GM12878 (cell line): ENCODE data around the gene BTBD9. TPM values are rescaled to one million over a fixed set of nuclear protein-coding genes. Genes with fewer than 3 reads are reported as not detected.

Experiments used
- ATAC-seq: fragments of 200-7000 bp; cut with Tn5 transposase; 3 replicates; pipeline ENCODE4 v1.9.1; 2020; ENCODE audit warnings: mild to moderate bottlenecking, moderate library complexity
- BruUV-seq: library from RNA; stranded (reverse); fragments of 400-500 nt; replicated peaks from 2 replicates; lab custom pipeline; 2021; lab: Mats Ljungman, UMichigan
- CTCF ChIA-PET: fragments of 300-600 bp; sonication (Branson Sonifier 250); formaldehyde crosslinking; extraction: SDS; loops from one replicate; lab custom pipeline; 2021; ENCODE audit warnings: inconsistent platforms; lab: Yijun Ruan, JAX
- POLR2A ChIA-PET: fragments of 350-600 bp; formaldehyde crosslinking; extraction: SDS; loops from one replicate; lab custom pipeline; 2021; ENCODE audit warnings: inconsistent platforms; lab: Charles Lee
- RAD21 ChIA-PET: fragments of 300-600 bp; sonication (Branson Sonifier 250); formaldehyde crosslinking; loops from one replicate; lab custom pipeline; 2023; ENCODE audit warnings: antibody characterized with exemption; ENCODE audit not compliant: unreplicated experiment; lab: Charles Lee
- SMC1A ChIA-PET: fragments of 300-600 bp; sonication (Branson Sonifier 250); formaldehyde crosslinking; loops from one replicate; lab custom pipeline; 2023; ENCODE audit not compliant: unreplicated experiment, uncharacterized antibody; lab: Charles Lee
- DNase-seq: peaks from one replicate; pipeline ENCODE4 v3.0.0-alpha.2; 2011; ENCODE audit warnings: low read depth, low spot score
- FAIRE-seq: peaks from 3 replicates; lab custom pipeline; 2011; peaks lifted over from hg19 to GRCh38; lab: Jason Lieb, UNC
- H2AFZ ChIP-seq: 2 replicates; pipeline ENCODE4 v1.6.0; 2011; ENCODE audit warnings: low read depth, low read length, control low read depth; ENCODE audit not compliant: control insufficient read depth
- H3K27ac ChIP-seq: 2 replicates; pipeline ENCODE4 v1.5.1; 2011; ENCODE audit warnings: control low read depth; ENCODE audit not compliant: control insufficient read depth, insufficient read depth
- H3K27me3 ChIP-seq, 2 experiments: replicated peaks in 1 of 2; 2 replicates each; pipeline versions ENCODE4 v1.6.0 to v1.6.1; 2011; ENCODE audit warnings: low read length in 1 of 2; ENCODE audit not compliant: control insufficient read depth in 2 of 2, insufficient read depth in 2 of 2
- H3K36me3 ChIP-seq, 2 experiments: 2 replicates each; pipeline ENCODE4 v1.5.1; 2011; ENCODE audit warnings: low read length in 1 of 2; ENCODE audit not compliant: control insufficient read depth in 2 of 2, insufficient read depth in 2 of 2
- H3K4me1 ChIP-seq: 2 replicates; pipeline ENCODE4 v1.6.1; 2011; ENCODE audit warnings: mild to moderate bottlenecking, low read length, moderate library complexity, mixed read lengths; ENCODE audit not compliant: control insufficient read depth, insufficient read depth
- H3K4me2 ChIP-seq: 2 replicates; pipeline ENCODE4 v1.6.0; 2011; ENCODE audit warnings: control low read depth; ENCODE audit not compliant: control insufficient read depth, insufficient read depth
- H3K4me3 ChIP-seq: fragments of 200-600 bp; sonication (generic); 2 replicates; pipeline ENCODE4 v1.5.1; 2016
- H3K79me2 ChIP-seq: 2 replicates; pipeline ENCODE4 v1.6.0; 2011; ENCODE audit warnings: low read length; ENCODE audit not compliant: control insufficient read depth, insufficient read depth
- H3K9ac ChIP-seq: 2 replicates; pipeline ENCODE4 v1.8.0; 2011; ENCODE audit warnings: low read length, control low read depth, mixed read lengths; ENCODE audit not compliant: control insufficient read depth, insufficient read depth
- H3K9me3 ChIP-seq: replicated peaks from 3 replicates; pipeline ENCODE4 v1.5.1; 2011; ENCODE audit warnings: mild to moderate bottlenecking, low read length; ENCODE audit not compliant: control insufficient read depth, insufficient read depth
- H4K20me1 ChIP-seq: 2 replicates; pipeline ENCODE4 v1.6.0; 2011; ENCODE audit not compliant: control insufficient read depth, insufficient read depth
- CEBPZ ChIP-seq: fragments of 150-350 bp; IDR thresholded peaks from 2 replicates; pipeline ENCODE4 v1.6.1; 2016; ENCODE audit warnings: low read depth, low read length
- EGR1 ChIP-seq, 2 experiments: IDR thresholded peaks; 1 replicate in 1 of 2; 2 replicates in 1 of 2; pipeline ENCODE4 v1.6.1; 2011 to 2012; ENCODE audit warnings: low read depth in 2 of 2, low read length in 2 of 2, borderline replicate concordance in 1 of 2, mild to moderate bottlenecking in 1 of 2, moderate library complexity in 1 of 2
- FOXK2 ChIP-seq: fragments of 450-650 bp; IDR thresholded peaks from 2 replicates; pipeline ENCODE4 v1.6.1; 2017; ENCODE audit warnings: mild to moderate bottlenecking, moderate library complexity
- RELB ChIP-seq: fragments of 450-650 bp; IDR thresholded peaks from 2 replicates; pipeline ENCODE4 v1.6.1; 2017; ENCODE audit warnings: low read depth, mild to moderate bottlenecking, moderate library complexity
- SRF ChIP-seq, 2 experiments: IDR thresholded peaks; 2 replicates each; pipeline ENCODE4 v1.6.1; 2011; ENCODE audit warnings: low read depth in 2 of 2, low read length in 2 of 2, mild to moderate bottlenecking in 1 of 2, moderate library complexity in 1 of 2
- STAT1 ChIP-seq: fragments of 450-650 bp; conservative IDR thresholded peaks from 2 replicates; pipeline ENCODE4 v1.6.1; 2014; ENCODE audit warnings: antibody characterized with exemption, mild to moderate bottlenecking
- TCF7 ChIP-seq: IDR thresholded peaks from 2 replicates; pipeline ENCODE4 v1.6.1; 2014; ENCODE audit warnings: antibody characterized with exemption, borderline replicate concordance
- ZNF207 ChIP-seq: fragments of 450-650 bp; IDR thresholded peaks from 2 replicates; pipeline ENCODE4 v1.6.1; 2014; ENCODE audit warnings: antibody characterized with exemption, mild to moderate bottlenecking, borderline replicate concordance
- ZNF592 ChIP-seq: fragments of 450-650 bp; IDR thresholded peaks from 2 replicates; pipeline ENCODE4 v1.6.1; 2017; ENCODE audit warnings: mild to moderate bottlenecking, moderate library complexity
- WGBS: methylation state at CpG from one replicate; pipeline ENCODE4 v1.1.6; 2016; ENCODE audit warnings: low lambda C conversion rate; ENCODE audit not compliant: insufficient replicate concordance, insufficient coverage; ENCODE audit errors: missing lambda C conversion rate; 5-methylcytosine and 5-hydroxymethylcytosine counted together
- in situ Hi-C: fragments of 300-500 bp; cut with MboI; formaldehyde crosslinking; loops from 9 replicates; pipeline ENCODE4 v1.14.3; 2018; ENCODE audit warnings: mixed read lengths
- intact Hi-C: fragments of 100-400 bp; cut with micrococcal nuclease; formaldehyde crosslinking; loops from one replicate; pipeline ENCODE4 v1.14.2; 2022; ENCODE audit not compliant: unreplicated experiment
- polyA plus RNA-seq, 11 experiments: library from polyadenylated mRNA; depleted of rRNA in 4 of 11; unstranded in 6 of 11; stranded (reverse) in 5 of 11; fragments of >200 nt; fragmentation: Nextera tagmentation in 4 of 11; fragmentation: Illumina TruSeq in 1 of 11; extraction: Ambion mirVana in 4 of 11; extraction: Trizol in 1 of 11; gene quantifications; 1 replicate in 1 of 11; 2 replicates in 10 of 11; pipeline versions ENCODE4 v1.2.1 to v1.2.3, GENCODE V29; 2011 to 2016; ENCODE audit warnings: inconsistent platforms in 2 of 11, missing spikeins in 2 of 11, low read depth in 1 of 11
- total RNA-seq, 4 experiments: library from RNA; depleted of rRNA in 3 of 4; stranded (reverse); fragments of >200 nt in 3 of 4; fragmentation: Illumina TruSeq in 1 of 4; extraction: Trizol in 1 of 4; gene quantifications; 2 replicates each; pipeline versions ENCODE4 v1.2.1 to v1.2.3, GENCODE V29; 2013 to 2021

Gene BTBD9
- total and polyA plus RNA-seq, 10 of the 15 experiments (the other 5 are each of a cell fraction or from before 2014, with no cell fraction given): 0.22 to 8.6 (median 4.6) TPM

- TF ChIP-seq CEBPZ: no peak
Measured at GRCh38 chr6:38420207-38420606, 219.5 kb downstream of the BTBD9 start (continued).

- Histone ChIP-seq H3K27ac (no peak overlapping the region), H3K4me2 (no peak overlapping the region), H3K79me2 (no peaks in the 10 kb centered on the region), H3K4me3 (no peak overlapping the region), H3K27me3 (no peaks in the 10 kb centered on the region), H3K36me3 (no peaks in the 10 kb centered on the region), H3K9ac (no peak overlapping the region), H2AFZ (no peak overlapping the region), H3K4me1 (no peaks in the 10 kb centered on the region), H4K20me1 (no peaks in the 10 kb centered on the region), H3K9me3 (no peaks in the 10 kb centered on the region)
- FAIRE-seq (peak; percentile 13), ATAC-seq (no peak), DNase-seq (no peak)
- ChIA-PET POLR2A (no interaction called here), RAD21 (no interaction called here), CTCF (interaction anchor here (0.6 to 0.8 kb wide), 2 partner anchors 9 to 41 kb away, joined by 3 read pairs; no protein-coding TSS in a partner anchor), SMC1A (interaction anchor here (1.6 kb wide), 1 partner anchor 8 kb away, joined by 3 read pairs; no protein-coding TSS in a partner anchor)
- no peak for TF ChIP-seq ZNF207
- no peak for TF ChIP-seq TCF7
- TF ChIP-seq SRF (IDR thresholded peaks at IDR 0.05; ENCODE audit: low read depth in 2 of 2, low read length in 2 of 2): no peak
- TF ChIP-seq ZNF592: no peak
- TF ChIP-seq RELB: no peak
- TF ChIP-seq STAT1: no peak
- no peak for TF ChIP-seq EGR1 (IDR thresholded peaks at IDR 0.05; ENCODE audit: borderline replicate concordance in 1 of 2, low read depth in 2 of 2, low read length in 2 of 2)
- TF ChIP-seq FOXK2: no peak
- in situ Hi-C loops: no loop called here
- intact Hi-C loops: no loop called here
- 80% methylated on average over 6 of the region's 6 CpGs for WGBS
- BruUV-seq: no TSS peak
Measured at GRCh38 chr6:38417521-38417920, 222.2 kb downstream of the BTBD9 start.
